BJ (cell line): Measurements from ENCODE around the gene KMT2C. TPM values are rescaled to one million over a fixed set of nuclear protein-coding genes. Genes with fewer than 3 reads are reported as not detected.
"Not testable (repeated sequence)": the region's sequence is repeated elsewhere in the genome, so short reads cannot be mapped to it uniquely, and the experiment has no call there.

Source experiments
- CTCF ChIA-PET: fragments of 350-600 bp; formaldehyde crosslinking; extraction: SDS; loops from one replicate; lab custom pipeline; 2021; ENCODE audit warnings: antibody characterized with exemption, inconsistent platforms; lab: Yijun Ruan, JAX
- POLR2A ChIA-PET: fragments of 300-600 bp; sonication (Branson Sonifier 250); formaldehyde crosslinking; extraction: SDS; loops from one replicate; lab custom pipeline; 2021; ENCODE audit warnings: antibody characterized with exemption; lab: Charles Lee
- DNase-seq: peaks from one replicate; pipeline ENCODE4 v3.0.0-alpha.2; 2011; ENCODE audit warnings: low read depth
- H3K27me3 ChIP-seq: 2 replicates; pipeline ENCODE4 v1.6.0; 2011; ENCODE audit warnings: low read length; ENCODE audit not compliant: control insufficient read depth, insufficient read depth
- H3K36me3 ChIP-seq: 2 replicates; pipeline ENCODE4 v1.5.1; 2011; ENCODE audit warnings: low read length; ENCODE audit not compliant: control insufficient read depth, insufficient read depth
- H3K4me3 ChIP-seq: 2 replicates; pipeline ENCODE4 v1.5.1; 2011; ENCODE audit warnings: low read depth, mild to moderate bottlenecking, control low read depth, low read length
- CTCF ChIP-seq: IDR thresholded peaks from 2 replicates; pipeline ENCODE4 v1.5.1; 2011; ENCODE audit warnings: low read depth, mild to moderate bottlenecking, control low read depth, inconsistent platforms, low read length, moderate library complexity; ENCODE audit not compliant: insufficient read depth
- polyA plus RNA-seq: library from polyadenylated mRNA; depleted of rRNA; stranded (reverse); fragments of >200 nt; gene quantifications from 2 replicates; pipeline ENCODE4 v1.2.3, GENCODE V29; 2011

The KMT2C gene
- polyA plus RNA-seq, 1 experiment: 6.9 TPM

- no peak overlapping the region for H3K4me3 ChIP-seq
Observed at GRCh38 chr7:152477079-152477478, 41.3 kb upstream of the KMT2C start.

DNA sequence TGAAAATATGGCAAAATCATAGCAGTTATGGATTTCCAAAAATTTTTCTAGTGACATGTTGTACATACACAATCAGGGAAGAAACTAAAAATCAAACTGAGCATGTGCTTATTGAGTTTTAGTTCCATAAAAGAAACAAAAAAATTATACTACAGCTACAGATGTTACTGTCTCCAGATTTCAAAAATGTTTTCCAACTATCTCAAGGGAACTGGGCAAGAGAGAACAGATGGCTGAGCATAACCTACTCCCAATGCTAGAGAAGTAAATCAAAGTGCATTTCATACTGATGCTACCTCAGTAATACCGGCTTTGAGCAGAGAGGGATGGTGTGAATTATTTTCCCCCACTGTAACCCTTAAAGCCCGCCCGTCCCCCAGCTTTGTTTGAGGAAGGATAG is 40.7 kb upstream of the KMT2C start:
- ChIA-PET POLR2A (no interaction called here), CTCF (no interaction called here)
- H3K36me3 ChIP-seq: no peaks in the 10 kb centered on the region
- DNase-seq: no peak
- no peak overlapping the region for H3K4me3 ChIP-seq
- H3K27me3 ChIP-seq: no peaks in the 10 kb centered on the region
- no peak for TF ChIP-seq CTCF

More at GRCh38 chr7:152477079-152477478, 41.3 kb upstream of the KMT2C start:
- ChIA-PET POLR2A (no interaction called here), CTCF (no interaction called here)
- Histone ChIP-seq H3K27me3 (no peaks in the 10 kb centered on the region), H3K36me3 (no peaks in the 10 kb centered on the region)
- no peak for DNase-seq
- TF ChIP-seq CTCF: no peak

GRCh38 chr7:152471023-152471620 is 35.3 kb upstream of the KMT2C start:
- H3K27me3 ChIP-seq, H3K4me3 ChIP-seq, POLR2A ChIA-PET, DNase-seq, CTCF ChIA-PET, H3K36me3 ChIP-seq: not testable (repeated sequence)

DNA sequence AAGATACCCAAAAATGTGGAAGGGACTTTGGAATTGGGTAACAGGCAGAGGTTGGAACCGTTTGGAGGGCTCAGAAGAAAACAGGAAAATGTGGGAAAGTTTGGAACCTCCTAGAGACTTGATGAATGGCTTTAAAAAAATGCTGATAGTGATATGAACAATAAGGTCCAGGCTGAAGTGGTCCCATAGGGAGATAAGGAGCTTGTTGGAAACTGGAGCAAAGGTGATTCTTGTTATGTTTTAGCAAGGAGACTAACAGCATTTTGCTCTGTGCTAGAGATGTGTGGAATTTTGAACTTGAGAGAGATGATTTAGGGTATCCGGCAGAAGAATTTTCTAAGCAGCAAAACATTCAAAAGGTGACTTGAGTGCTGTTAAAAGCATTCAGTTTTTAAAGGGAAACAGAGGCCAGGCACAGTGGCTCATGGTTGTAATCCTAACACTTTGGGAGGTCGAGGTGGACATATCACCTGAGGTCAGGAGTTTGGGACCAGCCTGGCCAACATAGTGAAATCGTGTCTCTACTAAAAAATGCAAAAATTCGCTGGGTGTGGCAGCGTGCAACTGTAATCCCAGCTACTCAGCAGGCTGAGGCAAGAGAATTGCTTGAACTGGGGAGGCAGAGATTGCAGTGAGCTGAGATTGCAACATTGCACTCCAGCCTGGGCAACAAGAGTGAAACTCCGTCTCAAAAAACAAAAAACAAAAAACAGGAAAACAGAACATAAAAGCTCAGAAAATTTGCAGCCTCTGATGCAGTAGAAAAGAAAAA is 34.6 kb upstream of the KMT2C start:
- H3K27me3 ChIP-seq, H3K36me3 ChIP-seq, POLR2A ChIA-PET, H3K4me3 ChIP-seq, CTCF ChIA-PET, DNase-seq: not testable (repeated sequence)

GRCh38 chr7:152469576-152469975 is 33.8 kb upstream of the KMT2C start:
- H3K36me3 ChIP-seq, CTCF ChIA-PET, H3K27me3 ChIP-seq, H3K4me3 ChIP-seq, POLR2A ChIA-PET, DNase-seq: not testable (repeated sequence)

- Histone ChIP-seq H3K4me3 (no peak overlapping the region), H3K27me3 (no peaks in the 10 kb centered on the region), H3K36me3 (no peaks in the 10 kb centered on the region)
- ChIA-PET CTCF (interaction anchor here (0.6 kb wide), 1 partner anchor 215 kb away, joined by 3 read pairs; no protein-coding TSS in a partner anchor), POLR2A (no interaction called here)
- no peak for TF ChIP-seq CTCF
- no peak for DNase-seq
Observed at GRCh38 chr7:152467225-152467624, 31.4 kb upstream of the KMT2C start.

DNA sequence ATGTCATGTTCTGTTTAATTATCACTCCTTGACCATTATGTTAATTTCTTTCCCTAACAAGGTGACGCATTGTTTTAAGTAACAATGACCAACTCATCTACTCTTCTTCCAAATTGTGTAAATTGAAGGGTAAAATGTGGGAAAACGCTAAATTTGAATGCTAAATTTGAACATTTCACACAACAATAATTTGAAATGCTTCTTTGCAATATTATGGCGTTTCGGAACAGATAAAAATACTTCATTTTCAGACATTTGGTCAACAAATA is 29.2 kb upstream of the KMT2C start:
- no peak for DNase-seq
- POLR2A ChIA-PET: no interaction called here

More for the DNA sequence above, 29.2 kb upstream of the KMT2C start:
- no peak for TF ChIP-seq CTCF
- Histone ChIP-seq H3K4me3 (peak overlapping the region; percentile 91), H3K36me3 (no peaks in the 10 kb centered on the region), H3K27me3 (no peaks in the 10 kb centered on the region)
- CTCF ChIA-PET: no interaction called here
